Hepatocyte (in vitro differentiated cells): Measurements from ENCODE around the gene OVOL3. TPM values are rescaled to one million over a fixed set of nuclear protein-coding genes. Genes with fewer than 3 reads are reported as not detected.

Source experiments
- DNase-seq: peaks from one replicate; pipeline ENCODE4 v3.0.0-alpha.2; 2016; ENCODE audit warnings: low spot score
- H2AFZ ChIP-seq: fragments of 200-600 bp; sonication (generic); 2 replicates; pipeline ENCODE4 v1.6.0; 2016; ENCODE audit warnings: antibody characterized with exemption, mild to moderate bottlenecking
- H3K27ac ChIP-seq: fragments of 200-600 bp; sonication (generic); 2 replicates; pipeline ENCODE4 v1.5.1; 2016; ENCODE audit warnings: mild to moderate bottlenecking
- H3K27me3 ChIP-seq: fragments of 200-600 bp; sonication (generic); 2 replicates; pipeline ENCODE4 v1.6.1; 2016
- H3K36me3 ChIP-seq: fragments of 200-600 bp; sonication (generic); replicated peaks from 2 replicates; pipeline ENCODE4 v1.5.1; 2016; ENCODE audit warnings: low read depth; ENCODE audit not compliant: insufficient read depth
- H3K4me1 ChIP-seq: fragments of 200-600 bp; sonication (generic); 2 replicates; pipeline ENCODE4 v1.5.1; 2016; ENCODE audit warnings: mild to moderate bottlenecking, moderate library complexity; ENCODE audit not compliant: insufficient read depth
- H3K4me2 ChIP-seq: fragments of 200-600 bp; sonication (generic); 2 replicates; pipeline ENCODE4 v1.6.0; 2016
- H3K4me3 ChIP-seq: fragments of 200-600 bp; sonication (generic); 2 replicates; pipeline ENCODE4 v1.5.1; 2016; ENCODE audit warnings: mild to moderate bottlenecking
- H3K79me2 ChIP-seq: fragments of 200-600 bp; sonication (generic); 2 replicates; pipeline ENCODE4 v1.6.0; 2017; ENCODE audit warnings: mild to moderate bottlenecking
- H3K9me2 ChIP-seq: fragments of 200-600 bp; sonication (generic); replicated peaks from 2 replicates; pipeline ENCODE4 v1.6.0; 2017; ENCODE audit warnings: mild to moderate bottlenecking; ENCODE audit not compliant: insufficient read depth
- H3K9me3 ChIP-seq: fragments of 200-600 bp; sonication (generic); 2 replicates; pipeline ENCODE4 v1.5.1; 2016; ENCODE audit warnings: low read depth, mild to moderate bottlenecking
- H4K20me1 ChIP-seq: fragments of 200-600 bp; sonication (generic); 2 replicates; pipeline ENCODE4 v1.6.0; 2016; ENCODE audit warnings: mild to moderate bottlenecking; ENCODE audit not compliant: insufficient read depth, poor library complexity, severe bottlenecking
- CTCF ChIP-seq: fragments of 200-600 bp; sonication (generic); IDR thresholded peaks from 2 replicates; pipeline ENCODE4 v1.5.1; 2016; ENCODE audit warnings: antibody characterized with exemption, mild to moderate bottlenecking; ENCODE audit not compliant: poor library complexity
- EZH2 ChIP-seq: fragments of 200-600 bp; sonication (generic); IDR thresholded peaks from 2 replicates; pipeline ENCODE4 v1.6.1; 2016; ENCODE audit warnings: antibody characterized with exemption, mild to moderate bottlenecking, borderline replicate concordance
- EZH2phosphoT487 ChIP-seq: fragments of 200-600 bp; sonication (generic); IDR thresholded peaks from one replicate; pipeline ENCODE4 v1.6.1; 2018; ENCODE audit warnings: antibody characterized with exemption, mild to moderate bottlenecking, low read depth, moderate library complexity; ENCODE audit not compliant: unreplicated experiment, severe bottlenecking
- WGBS: methylation state at CpG from one replicate; pipeline ENCODE4 v1.1.6; 2016; ENCODE audit warnings: low lambda C conversion rate; ENCODE audit errors: missing lambda C conversion rate; 5-methylcytosine and 5-hydroxymethylcytosine counted together
- polyA plus RNA-seq: library from polyadenylated mRNA; unstranded; fragments of >200 nt; fragmentation: Nextera tagmentation; extraction: Ambion mirVana; gene quantifications from 2 replicates; pipeline ENCODE4 v1.2.1, GENCODE V29; 2016
- total RNA-seq: library from RNA; depleted of rRNA; stranded (reverse); fragments of >200 nt; gene quantifications from 2 replicates; pipeline ENCODE4 v1.2.3, GENCODE V29; 2014

OVOL3 gene
- total and polyA plus RNA-seq, 2 experiments from 2014 or later, result not detected

GRCh38 chr19:36113894-36114720, 3.2 kb downstream of the OVOL3 start:
- H3K4me2 ChIP-seq, result peak overlapping the region; percentile 78
- H3K27ac ChIP-seq, result peak overlapping the region; percentile 68
- H3K27me3 ChIP-seq, result no peaks in the 10 kb centered on the region
- H3K4me1 ChIP-seq, result peaks cover 12% of the 10 kb centered on the region
- peak; percentile 4 for TF ChIP-seq CTCF
- no peak for TF ChIP-seq EZH2
- WGBS, result 10% methylated on average over 44 of the region's 48 CpGs
- no peaks in the 10 kb centered on the region for H3K9me3 ChIP-seq
- H3K36me3 ChIP-seq, result no peaks in the 10 kb centered on the region
- H3K9me2 ChIP-seq, result no peaks in the 10 kb centered on the region
- H3K79me2 ChIP-seq, result peaks cover 32% of the 10 kb centered on the region
- peak overlapping the region; percentile 79 for H3K4me3 ChIP-seq
- H4K20me1 ChIP-seq, result no peaks in the 10 kb centered on the region
- peak; percentile 61 for DNase-seq
- peak overlapping the region; percentile 76 for H2AFZ ChIP-seq

DNA sequence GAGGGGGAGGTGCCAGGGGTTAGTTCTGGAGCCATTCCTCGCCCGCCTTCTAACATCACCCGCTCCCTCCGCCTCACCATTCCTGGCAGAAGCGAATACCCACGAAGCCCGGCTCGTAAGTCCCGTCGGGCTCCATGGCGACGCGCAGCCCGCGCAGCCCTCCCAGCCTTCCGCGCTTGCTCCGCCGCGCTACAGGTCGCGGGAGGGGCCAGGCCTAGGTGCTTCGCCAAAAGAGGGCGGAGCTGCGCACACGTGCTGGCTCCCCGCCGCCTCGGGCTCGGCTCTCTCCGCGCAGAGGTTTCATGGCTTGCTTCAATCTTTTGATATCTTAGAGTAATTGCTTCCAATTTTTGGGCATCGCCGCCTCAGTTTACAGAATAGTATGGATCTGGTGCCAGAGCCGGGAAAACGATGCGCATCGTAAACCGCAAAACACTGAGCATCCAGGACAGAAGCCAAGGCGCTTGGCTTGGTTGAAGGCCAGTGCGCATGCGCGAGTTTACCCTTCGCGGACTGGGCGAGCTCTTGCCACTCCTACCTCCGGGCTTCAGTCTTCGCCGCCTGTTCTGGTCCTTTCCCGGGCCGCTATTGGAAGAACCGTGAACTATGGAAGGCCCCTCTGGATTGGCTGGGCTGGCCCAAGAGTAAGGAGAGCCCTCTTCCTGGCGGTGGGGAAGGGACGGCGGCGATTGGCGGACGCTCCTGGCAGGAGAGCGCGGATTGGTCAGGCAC, 3.9 kb downstream of the OVOL3 start, which contains the start of gene POLR2I:
Gene POLR2I (minus strand): TSS at position 155 of the 732 bp plus-strand sequence. CDS start 19 bp downstream, at position 136.
- Histone ChIP-seq H2AFZ (peak within 1 kb of the TSS; percentile 76), H3K27ac (peak within 1 kb of the TSS; percentile 68), H3K4me2 (peak within 1 kb of the TSS; percentile 86), H3K9me2 (no peaks in the 10 kb centered on the region), H3K4me1 (peaks cover 12% of the 10 kb centered on the region), H4K20me1 (no peaks in the 10 kb centered on the region), H3K79me2 (peaks cover 32% of the 10 kb centered on the region), H3K4me3 (peak within 1 kb of the TSS; percentile 79), H3K36me3 (no peaks in the 10 kb centered on the region), H3K27me3 (no peaks in the 10 kb centered on the region), H3K9me3 (no peaks in the 10 kb centered on the region)
- TF ChIP-seq EZH2phosphoT487 (no peak), EZH2 (no peak), CTCF (no peak)
- peak; percentile 99 for DNase-seq
- under 1% methylated on average over 54 of the region's 60 CpGs for WGBS

DNA sequence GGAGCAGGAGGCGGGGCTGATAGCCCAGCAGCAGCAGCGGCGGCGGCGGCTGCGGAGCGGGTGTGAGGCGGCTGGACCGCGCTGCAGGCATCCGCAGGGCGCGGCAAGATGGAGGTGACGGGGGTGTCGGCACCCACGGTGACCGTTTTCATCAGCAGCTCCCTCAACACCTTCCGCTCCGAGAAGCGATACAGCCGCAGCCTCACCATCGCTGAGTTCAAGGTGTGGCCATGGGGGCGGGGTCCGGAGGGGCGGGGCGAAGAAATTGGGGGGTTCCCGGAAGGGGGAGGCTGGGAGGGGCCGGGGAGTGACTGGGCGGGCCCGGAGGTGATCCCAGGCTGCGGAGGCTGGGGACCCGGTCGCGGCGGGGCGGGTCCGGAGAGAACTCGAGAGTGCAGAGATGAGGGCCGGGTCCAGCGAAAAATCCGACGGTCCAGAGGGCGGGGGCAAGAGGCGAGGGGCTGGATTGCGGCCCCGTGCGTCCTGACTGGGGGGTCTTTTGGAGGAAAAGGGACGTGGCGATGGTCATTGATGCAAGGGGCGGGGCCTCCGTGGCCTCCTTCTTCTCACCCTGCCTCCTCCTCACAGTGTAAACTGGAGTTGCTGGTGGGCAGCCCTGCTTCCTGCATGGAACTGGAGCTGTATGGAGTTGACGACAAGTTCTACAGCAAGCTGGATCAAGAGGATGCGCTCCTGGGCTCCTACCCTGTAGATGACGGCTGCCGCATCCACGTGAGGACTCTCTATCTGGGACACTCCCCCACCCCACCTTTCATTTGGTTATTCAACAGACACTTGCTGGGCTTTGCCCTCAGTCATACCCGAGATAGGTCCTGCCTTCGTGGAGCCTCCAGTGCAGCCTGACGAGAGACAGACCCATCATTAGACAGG, 4.8 kb downstream of the OVOL3 start, which contains the start of gene TBCB:
Gene TBCB (plus strand): TSS at position 16 of the 891 bp plus-strand sequence. CDS start 93 bp downstream, at position 109.
- TF ChIP-seq EZH2 (no peak), CTCF (no peak), EZH2phosphoT487 (no peak)
- Histone ChIP-seq H3K27ac (peak within 1 kb of the TSS; percentile 68), H3K36me3 (no peaks in the 10 kb centered on the region), H3K27me3 (no peaks in the 10 kb centered on the region), H3K79me2 (peaks cover 32% of the 10 kb centered on the region), H3K4me3 (peak within 1 kb of the TSS; percentile 79), H3K4me1 (peaks cover 12% of the 10 kb centered on the region), H3K9me2 (no peaks in the 10 kb centered on the region), H3K9me3 (no peaks in the 10 kb centered on the region), H2AFZ (peak within 1 kb of the TSS; percentile 76), H3K4me2 (peak within 1 kb of the TSS; percentile 86), H4K20me1 (no peaks in the 10 kb centered on the region)
- WGBS, result 5% methylated on average over 43 of the region's 59 CpGs
- no peak for DNase-seq
